Measurements from ENCODE around the gene KDM1A.

Gene KDM1A

GRCh38 chr1:23088027-23088426, 68.8 kb downstream of the KDM1A start:
- no CpG with 5 or more reads among the region's 2 CpGs for WGBS (ENCODE audit: extremely low coverage, insufficient coverage, low lambda C conversion rate)
- Histone ChIP-seq H3K4ac (ENCODE audit: low read depth, low read length) (no peak overlapping the region), H2AK5ac (ENCODE audit: low read length) (no peak overlapping the region), H3K18ac (ENCODE audit: low read length) (no peak overlapping the region), H3K56ac (ENCODE audit: low read length) (no peak overlapping the region), H3K36me3 (ENCODE audit: control insufficient read depth, insufficient read depth, low read length) (peaks cover 29% of the 10 kb centered on the region), H2BK120ac (ENCODE audit: low read depth, low read length) (no peak overlapping the region), H3K4me3 (ENCODE audit: low read length) (no peak overlapping the region), H3K79me2 (ENCODE audit: control insufficient read depth, insufficient read depth, low read length) (peaks cover 1% of the 10 kb centered on the region), H2BK5ac (ENCODE audit: low read length) (no peak overlapping the region), H3K79me1 (ENCODE audit: low read length) (no peaks in the 10 kb centered on the region), H4K8ac (ENCODE audit: low read depth, low read length) (no peak overlapping the region), H3K4me1 (ENCODE audit: control insufficient read depth, low read depth, low read length) (no peaks in the 10 kb centered on the region), H3K27me3 (ENCODE audit: insufficient read depth, low read length, poor library complexity) (no peaks in the 10 kb centered on the region), H3K9ac (ENCODE audit: low read length) (no peak overlapping the region), H2BK15ac (replicated peaks; ENCODE audit: low read depth) (no peak overlapping the region), H3K27ac (ENCODE audit: low read depth, low read length) (no peak overlapping the region), H3K23ac (ENCODE audit: low read length) (no peak overlapping the region), H4K5ac (ENCODE audit: low read length) (no peak overlapping the region), H3K4me2 (ENCODE audit: low read length) (no peak overlapping the region)
- no peak for DNase-seq

GRCh38 chr1:23090056-23090455, 70.8 kb downstream of the KDM1A start:
- Histone ChIP-seq H3K36me3 (ENCODE audit: control insufficient read depth, insufficient read depth, low read length) (peaks cover 25% of the 10 kb centered on the region), H3K23ac (ENCODE audit: low read length) (no peak overlapping the region), H3K4me2 (ENCODE audit: low read length) (no peak overlapping the region)

GRCh38 chr1:23091545-23091944, 72.3 kb downstream of the KDM1A start:
- Histone ChIP-seq H3K4me2 (ENCODE audit: low read length) (no peak overlapping the region), H2BK120ac (ENCODE audit: low read depth, low read length) (no peak overlapping the region), H3K18ac (ENCODE audit: low read length) (no peak overlapping the region), H3K4ac (ENCODE audit: low read depth, low read length) (no peak overlapping the region), H2AK5ac (ENCODE audit: low read length) (no peak overlapping the region), H3K79me2 (ENCODE audit: control insufficient read depth, insufficient read depth, low read length) (peaks cover 1% of the 10 kb centered on the region), H3K9ac (ENCODE audit: low read length) (no peak overlapping the region), H3K27ac (ENCODE audit: low read depth, low read length) (no peak overlapping the region), H4K8ac (ENCODE audit: low read depth, low read length) (no peak overlapping the region), H2BK15ac (replicated peaks; ENCODE audit: low read depth) (no peak overlapping the region), H4K5ac (ENCODE audit: low read length) (no peak overlapping the region), H2BK5ac (ENCODE audit: low read length) (no peak overlapping the region), H3K79me1 (ENCODE audit: low read length) (no peaks in the 10 kb centered on the region), H3K27me3 (ENCODE audit: insufficient read depth, low read length, poor library complexity) (no peaks in the 10 kb centered on the region), H3K36me3 (ENCODE audit: control insufficient read depth, insufficient read depth, low read length) (peaks cover 25% of the 10 kb centered on the region), H3K23ac (ENCODE audit: low read length) (no peak overlapping the region), H3K4me1 (ENCODE audit: control insufficient read depth, low read depth, low read length) (no peaks in the 10 kb centered on the region), H3K56ac (ENCODE audit: low read length) (no peak overlapping the region), H3K4me3 (ENCODE audit: low read length) (no peak overlapping the region)
- DNase-seq = no peak
- no CpG with 5 or more reads among the region's 7 CpGs for WGBS (ENCODE audit: extremely low coverage, insufficient coverage, low lambda C conversion rate)

More at GRCh38 chr1:23090056-23090455, 70.8 kb downstream of the KDM1A start:
- Histone ChIP-seq H3K27me3 (ENCODE audit: insufficient read depth, low read length, poor library complexity) (no peaks in the 10 kb centered on the region), H2BK15ac (replicated peaks; ENCODE audit: low read depth) (no peak overlapping the region), H4K8ac (ENCODE audit: low read depth, low read length) (no peak overlapping the region), H3K9ac (ENCODE audit: low read length) (no peak overlapping the region), H2BK120ac (ENCODE audit: low read depth, low read length) (no peak overlapping the region), H2BK5ac (ENCODE audit: low read length) (no peak overlapping the region), H3K27ac (ENCODE audit: low read depth, low read length) (no peak overlapping the region), H3K56ac (ENCODE audit: low read length) (no peak overlapping the region), H3K79me2 (ENCODE audit: control insufficient read depth, insufficient read depth, low read length) (peaks cover 1% of the 10 kb centered on the region), H4K5ac (ENCODE audit: low read length) (no peak overlapping the region), H3K79me1 (ENCODE audit: low read length) (no peaks in the 10 kb centered on the region), H3K4ac (ENCODE audit: low read depth, low read length) (no peak overlapping the region), H2AK5ac (ENCODE audit: low read length) (no peak overlapping the region), H3K4me3 (ENCODE audit: low read length) (no peak overlapping the region), H3K18ac (ENCODE audit: low read length) (no peak overlapping the region), H3K4me1 (ENCODE audit: control insufficient read depth, low read depth, low read length) (no peaks in the 10 kb centered on the region)
- no peak for DNase-seq
- WGBS (ENCODE audit: extremely low coverage, insufficient coverage, low lambda C conversion rate) = no CpG with 5 or more reads among the region's 1 CpG

GRCh38 chr1:23092447-23092846, 73.2 kb downstream of the KDM1A start:
- Histone ChIP-seq H2BK5ac (ENCODE audit: low read length) (no peak overlapping the region), H3K4ac (ENCODE audit: low read depth, low read length) (no peak overlapping the region), H3K36me3 (ENCODE audit: control insufficient read depth, insufficient read depth, low read length) (peaks cover 20% of the 10 kb centered on the region), H3K23ac (ENCODE audit: low read length) (no peak overlapping the region), H3K18ac (ENCODE audit: low read length) (no peak overlapping the region), H3K27me3 (ENCODE audit: insufficient read depth, low read length, poor library complexity) (no peaks in the 10 kb centered on the region), H3K4me3 (ENCODE audit: low read length) (no peak overlapping the region), H2BK15ac (replicated peaks; ENCODE audit: low read depth) (no peak overlapping the region), H3K4me1 (ENCODE audit: control insufficient read depth, low read depth, low read length) (no peaks in the 10 kb centered on the region), H2AK5ac (ENCODE audit: low read length) (no peak overlapping the region), H3K79me1 (ENCODE audit: low read length) (no peaks in the 10 kb centered on the region), H3K4me2 (ENCODE audit: low read length) (no peak overlapping the region), H3K79me2 (ENCODE audit: control insufficient read depth, insufficient read depth, low read length) (peaks cover 1% of the 10 kb centered on the region), H3K9ac (ENCODE audit: low read length) (no peak overlapping the region), H2BK120ac (ENCODE audit: low read depth, low read length) (no peak overlapping the region), H3K27ac (ENCODE audit: low read depth, low read length) (no peak overlapping the region), H4K8ac (ENCODE audit: low read depth, low read length) (no peak overlapping the region), H3K56ac (ENCODE audit: low read length) (no peak overlapping the region), H4K5ac (ENCODE audit: low read length) (no peak overlapping the region)
- WGBS (ENCODE audit: extremely low coverage, insufficient coverage, low lambda C conversion rate) = no CpG with 5 or more reads among the region's 12 CpGs
- DNase-seq = no peak

GRCh38 chr1:23097316-23097715, 78.0 kb downstream of the KDM1A start:
- Histone ChIP-seq H4K8ac (ENCODE audit: low read depth, low read length) (no peak overlapping the region), H3K56ac (ENCODE audit: low read length) (no peak overlapping the region), H2BK120ac (ENCODE audit: low read depth, low read length) (no peak overlapping the region), H3K27me3 (ENCODE audit: insufficient read depth, low read length, poor library complexity) (no peaks in the 10 kb centered on the region), H3K9ac (ENCODE audit: low read length) (no peak overlapping the region), H3K79me2 (ENCODE audit: control insufficient read depth, insufficient read depth, low read length) (no peaks in the 10 kb centered on the region), H3K4ac (ENCODE audit: low read depth, low read length) (no peak overlapping the region), H3K4me2 (ENCODE audit: low read length) (no peak overlapping the region), H3K36me3 (ENCODE audit: control insufficient read depth, insufficient read depth, low read length) (peaks cover 8% of the 10 kb centered on the region), H2AK5ac (ENCODE audit: low read length) (no peak overlapping the region), H3K4me1 (ENCODE audit: control insufficient read depth, low read depth, low read length) (peaks cover 6% of the 10 kb centered on the region), H2BK15ac (replicated peaks; ENCODE audit: low read depth) (no peak overlapping the region), H3K79me1 (ENCODE audit: low read length) (peaks cover 8% of the 10 kb centered on the region), H3K27ac (ENCODE audit: low read depth, low read length) (no peak overlapping the region), H3K18ac (ENCODE audit: low read length) (no peak overlapping the region), H4K5ac (ENCODE audit: low read length) (no peak overlapping the region), H3K4me3 (ENCODE audit: low read length) (no peak overlapping the region), H2BK5ac (ENCODE audit: low read length) (no peak overlapping the region), H3K23ac (ENCODE audit: low read length) (no peak overlapping the region)
- no CpG with 5 or more reads among the region's 6 CpGs for WGBS (ENCODE audit: extremely low coverage, insufficient coverage, low lambda C conversion rate)
- DNase-seq = no peak

GRCh38 chr1:23098463-23099170, 79.3 kb downstream of the KDM1A start:
- peak overlapping the region; percentile 11 for H3K56ac ChIP-seq (ENCODE audit: low read length)
- H2BK15ac ChIP-seq (replicated peaks; ENCODE audit: low read depth) = no peak overlapping the region
- no peak overlapping the region for H2BK5ac ChIP-seq (ENCODE audit: low read length)
- H3K4me3 ChIP-seq (ENCODE audit: low read length) = no peak overlapping the region
- peaks cover 3% of the 10 kb centered on the region for H3K36me3 ChIP-seq (ENCODE audit: control insufficient read depth, insufficient read depth, low read length)
- no CpG with 5 or more reads among the region's 12 CpGs for WGBS (ENCODE audit: extremely low coverage, insufficient coverage, low lambda C conversion rate)
- no peaks in the 10 kb centered on the region for H3K27me3 ChIP-seq (ENCODE audit: insufficient read depth, low read length, poor library complexity)
- H3K23ac ChIP-seq (ENCODE audit: low read length) = no peak overlapping the region
- peaks cover 9% of the 10 kb centered on the region for H3K4me1 ChIP-seq (ENCODE audit: control insufficient read depth, low read depth, low read length)
- H3K79me2 ChIP-seq (ENCODE audit: control insufficient read depth, insufficient read depth, low read length) = no peaks in the 10 kb centered on the region
- no peak overlapping the region for H3K4ac ChIP-seq (ENCODE audit: low read depth, low read length)
- peaks cover 8% of the 10 kb centered on the region for H3K79me1 ChIP-seq (ENCODE audit: low read length)
- H3K18ac ChIP-seq (ENCODE audit: low read length) = no peak overlapping the region
- DNase-seq = peak; percentile 86
- H3K9ac ChIP-seq (ENCODE audit: low read length) = no peak overlapping the region
- H3K4me2 ChIP-seq (ENCODE audit: low read length) = no peak overlapping the region
- H3K27ac ChIP-seq (ENCODE audit: low read depth, low read length) = no peak overlapping the region
- H2AK5ac ChIP-seq (ENCODE audit: low read length) = no peak overlapping the region
- no peak overlapping the region for H2BK120ac ChIP-seq (ENCODE audit: low read depth, low read length)
- H4K8ac ChIP-seq (ENCODE audit: low read depth, low read length) = no peak overlapping the region
- H4K5ac ChIP-seq (ENCODE audit: low read length) = no peak overlapping the region
